ENCODE results near the gene IFRD2. TPM values are rescaled to one million over a fixed set of nuclear protein-coding genes. Genes with fewer than 3 reads are reported as not detected.
A peak's percentile ranks its signal among the peaks of the same experiment; 100 is the strongest.

The IFRD2 gene
- 120 and 129 TPM in 2 replicates for total RNA-seq (2014; rRNA removed; shearing (Covaris generic))

GRCh38 chr3:50292159-50293078, at the start of gene IFRD2:
Gene IFRD2 (minus strand): TSS chr3:50292429. CDS start chr3:50292274, 155 bp downstream.
- DNase-seq (ENCODE audit: low spot score) = peak; percentile 95

GRCh38 chr3:50341537-50341936, 49.3 kb upstream of the IFRD2 start:
- DNase-seq (ENCODE audit: low spot score) = no peak

- no peak for DNase-seq (ENCODE audit: low spot score)
Measured at GRCh38 chr3:50340448-50341329, 48.5 kb upstream of the IFRD2 start, which contains the start of gene RASSF1. Gene RASSF1 (minus strand): TSS chr3:50340836. CDS start chr3:50340805, 31 bp downstream.

GRCh38 chr3:50340147-50340447, 47.9 kb upstream of the IFRD2 start:
- DNase-seq (ENCODE audit: low spot score) = no peak

GRCh38 chr3:50339485-50340146, 47.4 kb upstream of the IFRD2 start:
- DNase-seq (ENCODE audit: low spot score) = no peak

GRCh38 chr3:50338965-50339364, 46.7 kb upstream of the IFRD2 start:
- no peak for DNase-seq (ENCODE audit: low spot score)

- DNase-seq (ENCODE audit: low spot score) = peak; percentile 97
Measured at GRCh38 chr3:50337175-50337861, 45.1 kb upstream of the IFRD2 start.

- peak; percentile 35 for DNase-seq (ENCODE audit: low spot score)
Measured at GRCh38 chr3:50336452-50337174, 44.4 kb upstream of the IFRD2 start.

GRCh38 chr3:50334339-50335075, 42.3 kb upstream of the IFRD2 start:
- no peak for DNase-seq (ENCODE audit: low spot score)

- DNase-seq (ENCODE audit: low spot score) = no peak
Measured at GRCh38 chr3:50333744-50334328, 41.6 kb upstream of the IFRD2 start.

- no peak for DNase-seq (ENCODE audit: low spot score)
Measured at GRCh38 chr3:50331364-50331907, 39.2 kb upstream of the IFRD2 start.

- no peak for DNase-seq (ENCODE audit: low spot score)
Measured at GRCh38 chr3:50330330-50330729, 38.1 kb upstream of the IFRD2 start.

GRCh38 chr3:50327943-50328691, 35.9 kb upstream of the IFRD2 start, which contains the start of gene TUSC2:
Gene TUSC2 (minus strand): TSS chr3:50328223. CDS start chr3:50328099, 124 bp downstream.
- peak; percentile 91 for DNase-seq (ENCODE audit: low spot score)

GRCh38 chr3:50327129-50327528, 34.9 kb upstream of the IFRD2 start:
- DNase-seq (ENCODE audit: low spot score) = no peak

- DNase-seq (ENCODE audit: low spot score) = no peak
Measured at GRCh38 chr3:50326182-50326541, 33.9 kb upstream of the IFRD2 start.

GRCh38 chr3:50325497-50326181, 33.4 kb upstream of the IFRD2 start:
- no peak for DNase-seq (ENCODE audit: low spot score)

GRCh38 chr3:50325113-50325480, 32.9 kb upstream of the IFRD2 start:
- DNase-seq (ENCODE audit: low spot score) = no peak
